SK-N-MC (cell line): ENCODE results near the gene ADCY5.

Source experiments
- DNase-seq: peaks from one replicate; pipeline ENCODE4 v3.0.0-alpha.2; 2011; ENCODE audit warnings: low read depth, low spot score
- H3K27ac ChIP-seq: fragments of 200-600 bp; sonication (generic); 2 replicates; pipeline ENCODE4 v1.5.1; 2016; ENCODE audit warnings: mixed run types
- H3K36me3 ChIP-seq: fragments of 200-600 bp; sonication (generic); 2 replicates; pipeline ENCODE4 v1.6.1; 2017; ENCODE audit warnings: antibody characterized with exemption, low read length, mixed read lengths; ENCODE audit not compliant: insufficient read depth
- H3K4me3 ChIP-seq: fragments of 200-600 bp; sonication (generic); 2 replicates; pipeline ENCODE4 v1.5.1; 2016
- H3K9ac ChIP-seq: fragments of 200-600 bp; sonication (generic); 2 replicates; pipeline ENCODE4 v1.8.0; 2017; ENCODE audit warnings: mixed run types, mixed read lengths; ENCODE audit not compliant: insufficient read length
- H3K9me3 ChIP-seq: fragments of 200-600 bp; sonication (generic); 2 replicates; pipeline ENCODE4 v1.6.1; 2017; ENCODE audit warnings: low read depth, mild to moderate bottlenecking, antibody characterized with exemption, low read length, moderate library complexity, mixed read lengths
- EZH2 ChIP-seq: fragments of 200-600 bp; sonication (generic); IDR thresholded peaks from one replicate; pipeline ENCODE4 v1.6.1; 2017; ENCODE audit warnings: antibody characterized with exemption
- FOXP2 ChIP-seq: optimal IDR thresholded peaks from 2 replicates; pipeline ENCODE3; 2011; ENCODE audit warnings: mild to moderate bottlenecking, moderate library complexity; ENCODE audit not compliant: insufficient read depth; ENCODE audit errors: extremely low read length, control extremely low read depth
- POLR2AphosphoS5 ChIP-seq: IDR thresholded peaks from 2 replicates; pipeline ENCODE4 v1.6.1; 2012; ENCODE audit warnings: mild to moderate bottlenecking, low read depth, low read length, borderline replicate concordance

ADCY5 gene

DNA sequence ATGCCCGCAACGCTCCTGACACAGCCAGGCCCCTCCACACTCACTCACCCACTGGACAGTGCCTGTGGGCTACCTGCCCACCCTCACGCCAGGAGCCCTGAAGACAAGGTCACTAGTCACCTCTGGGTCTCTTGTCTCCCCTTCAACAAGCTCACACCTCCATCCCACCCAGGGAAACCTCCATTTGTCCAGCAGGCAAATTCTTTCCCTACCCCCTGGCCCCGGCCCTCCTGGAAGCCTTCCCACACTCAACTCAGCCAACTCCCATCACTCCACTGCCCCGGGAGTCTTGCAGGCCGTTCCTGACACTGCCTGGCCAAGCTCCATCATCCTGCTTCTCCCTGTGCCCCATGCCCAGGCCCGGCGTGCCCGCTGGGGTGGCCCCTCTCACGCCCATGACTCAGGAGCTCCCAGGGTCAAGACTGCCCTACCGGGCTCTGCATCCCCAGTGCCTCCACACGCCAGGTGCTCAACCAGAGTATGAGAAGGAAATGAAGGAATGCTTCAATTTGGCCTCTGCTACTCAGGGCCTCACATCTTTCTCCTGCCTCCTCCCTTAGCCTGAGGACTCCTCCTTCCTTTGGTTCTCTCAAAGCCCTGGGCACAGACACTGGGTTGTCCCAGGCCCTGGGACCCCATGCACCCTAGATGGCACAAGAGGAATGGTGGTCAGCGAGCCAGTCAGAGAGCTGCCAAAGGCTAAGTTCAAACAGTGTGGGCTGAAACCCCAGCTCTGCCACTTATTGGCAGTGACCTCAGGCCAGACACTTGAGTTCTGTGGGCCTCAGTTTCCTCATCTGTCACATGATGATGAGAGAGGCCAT lies 158.6 kb downstream of the ADCY5 start:
- no peak for DNase-seq
- Histone ChIP-seq H3K27ac (no peak overlapping the region), H3K4me3 (no peak overlapping the region), H3K36me3 (no peaks in the 10 kb centered on the region; the same call in 1 of the 2 replicates), H3K9ac (no peak overlapping the region), H3K9me3 (no peaks in the 10 kb centered on the region; the same call in 1 of the 2 replicates)
- TF ChIP-seq POLR2AphosphoS5 (no peak), EZH2 (no peak), FOXP2 (no peak)

DNA sequence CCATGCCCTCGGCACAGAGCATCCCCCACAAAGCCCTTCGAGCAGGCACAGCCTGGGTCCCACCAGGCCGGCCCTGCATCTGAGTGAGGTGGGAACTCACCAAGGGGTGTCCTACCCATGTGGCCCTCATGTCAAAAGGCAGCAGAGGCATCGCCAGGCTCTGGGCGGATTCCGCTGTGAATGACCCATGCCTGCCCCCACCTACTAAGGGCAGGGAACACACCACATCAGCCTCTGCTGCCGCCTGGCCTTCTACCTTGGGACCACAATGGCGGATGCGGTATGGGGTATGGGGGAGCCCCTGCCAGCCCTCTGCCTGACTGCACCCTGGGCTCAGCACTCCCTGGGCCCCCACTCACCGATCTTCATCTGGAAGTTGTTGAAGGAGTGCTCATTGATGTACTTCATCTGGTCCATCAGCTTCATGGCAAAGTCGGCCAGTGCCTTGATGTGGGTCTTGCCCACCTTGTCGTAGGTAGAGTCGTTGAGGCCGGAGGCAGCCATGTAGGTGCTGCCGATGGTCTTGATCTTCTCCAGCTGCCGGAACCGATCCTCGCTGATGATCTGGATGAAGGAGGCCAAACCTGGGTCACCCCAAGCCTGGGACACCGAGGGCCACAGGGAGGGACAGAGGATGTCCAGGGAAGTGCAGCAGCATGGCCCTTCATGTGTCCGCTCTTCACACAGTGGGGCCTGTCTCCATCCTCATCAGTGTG lies 159.3 kb downstream of the ADCY5 start:
- H3K36me3 ChIP-seq = no peaks in the 10 kb centered on the region; the same call in 1 of the 2 replicates
- H3K4me3 ChIP-seq = no peak overlapping the region
- DNase-seq = no peak
- TF ChIP-seq POLR2AphosphoS5 = no peak
- TF ChIP-seq FOXP2 = no peak
- TF ChIP-seq EZH2 = no peak
- no peaks in the 10 kb centered on the region; the same call in 1 of the 2 replicates for H3K9me3 ChIP-seq
- no peak overlapping the region for H3K9ac ChIP-seq
- H3K27ac ChIP-seq = no peak overlapping the region

DNA sequence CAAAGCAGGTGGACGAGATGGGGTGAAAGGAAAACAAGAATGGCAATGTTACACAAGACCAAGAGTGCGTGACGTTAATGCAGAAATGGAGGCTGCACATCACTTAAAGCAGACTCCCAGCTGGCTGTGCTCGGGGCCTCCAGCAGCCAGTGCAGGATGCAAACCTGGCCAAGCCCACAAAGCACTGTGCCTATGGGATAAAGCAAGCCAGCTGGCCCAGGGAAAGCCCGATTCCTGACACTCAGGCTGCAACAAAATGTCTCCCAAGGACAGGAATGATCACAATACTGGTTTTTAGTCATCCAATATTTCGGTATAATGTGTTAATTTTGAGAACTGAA lies 161.0 kb downstream of the ADCY5 start:
- H3K9me3 ChIP-seq = no peaks in the 10 kb centered on the region
- no peaks in the 10 kb centered on the region; the same call in 1 of the 2 replicates for H3K36me3 ChIP-seq
- no peak for TF ChIP-seq EZH2
- TF ChIP-seq FOXP2 = no peak
- TF ChIP-seq POLR2AphosphoS5 = no peak
- no peak for DNase-seq
- H3K27ac ChIP-seq = no peak overlapping the region
- H3K9ac ChIP-seq = no peak overlapping the region
- H3K4me3 ChIP-seq = no peak overlapping the region

DNA sequence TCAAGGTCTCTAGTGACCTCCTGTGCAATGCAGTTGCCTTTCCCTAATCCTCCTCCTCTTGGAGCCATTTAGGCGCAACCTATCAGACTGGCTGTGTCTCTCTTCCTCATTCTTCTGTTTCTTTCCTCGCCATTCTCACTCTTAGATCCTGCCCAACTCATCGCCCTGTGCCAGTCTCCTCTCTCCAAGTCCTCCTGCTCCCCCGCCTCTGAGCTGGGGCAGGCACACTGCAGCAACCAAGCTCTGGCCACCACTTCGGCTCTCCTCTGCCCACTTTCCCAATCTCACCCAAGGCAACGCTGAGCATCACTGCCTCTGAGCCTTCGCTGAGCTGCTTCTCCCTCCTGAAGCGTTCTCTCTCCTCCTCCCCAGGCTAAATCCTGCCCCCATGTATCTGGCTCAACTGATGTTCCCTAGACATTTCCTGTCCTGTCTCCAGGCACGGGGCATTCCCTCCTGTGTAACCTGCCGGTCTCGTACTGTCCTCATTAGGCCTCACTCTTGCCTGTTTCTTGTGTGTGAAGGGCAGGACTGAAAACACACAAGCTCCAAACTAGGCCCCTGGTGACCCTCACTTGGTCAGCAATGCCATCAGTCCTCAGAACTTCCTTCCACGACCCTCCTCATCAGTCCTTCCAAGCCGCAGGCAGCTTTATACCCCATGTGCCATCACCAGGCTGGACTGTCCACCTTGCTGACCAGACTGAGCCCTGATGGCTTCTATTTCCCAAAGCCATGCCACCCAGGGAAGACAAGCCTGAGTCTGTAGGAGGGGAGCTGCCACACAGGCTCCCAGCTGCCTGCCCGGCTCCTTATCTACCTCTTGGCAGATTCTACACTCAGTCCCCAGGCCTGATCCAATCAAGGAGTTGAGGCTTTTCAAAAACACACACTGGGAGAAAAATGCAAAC lies 161.6 kb downstream of the ADCY5 start:
- TF ChIP-seq FOXP2 = no peak
- TF ChIP-seq POLR2AphosphoS5 = no peak
- no peak for TF ChIP-seq EZH2
- Histone ChIP-seq H3K4me3 (no peak overlapping the region), H3K27ac (no peak overlapping the region), H3K9me3 (no peaks in the 10 kb centered on the region), H3K9ac (no peak overlapping the region), H3K36me3 (no peaks in the 10 kb centered on the region; the same call in 1 of the 2 replicates)
- no peak for DNase-seq

DNA sequence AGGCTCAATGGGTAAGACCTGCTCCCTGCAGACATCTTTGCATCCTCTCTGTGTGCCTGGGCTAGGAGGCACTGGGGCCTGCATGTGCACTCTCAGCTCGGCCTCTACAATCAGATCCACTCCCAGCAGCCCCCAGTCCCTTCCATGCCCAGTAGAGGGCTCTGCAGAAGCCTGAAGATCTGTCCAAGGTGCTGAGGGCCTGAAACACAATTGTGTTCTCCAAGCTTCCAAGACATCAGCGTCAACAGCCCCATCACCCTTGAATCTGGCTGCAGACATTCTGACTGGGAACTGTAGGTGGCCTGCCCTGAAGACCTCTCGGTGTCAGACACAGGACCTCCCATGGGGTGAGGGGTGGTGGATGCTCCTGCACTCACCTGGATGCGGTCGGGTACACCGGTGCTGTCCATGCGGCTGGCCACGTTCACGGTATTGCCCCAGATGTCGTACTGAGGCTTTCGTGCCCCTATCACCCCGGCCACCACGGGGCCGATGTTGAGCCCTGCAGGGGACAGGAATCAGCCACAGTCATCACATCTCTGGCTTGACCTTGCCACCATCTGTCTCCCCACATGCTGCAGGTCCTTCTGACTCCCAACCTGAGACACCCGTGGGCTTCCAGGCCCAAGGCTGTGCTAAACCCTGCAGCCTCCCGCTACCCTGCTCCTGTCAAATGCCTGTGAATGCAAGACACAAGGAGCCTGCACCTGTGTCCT lies 162.4 kb downstream of the ADCY5 start:
- no peak overlapping the region for H3K9ac ChIP-seq
- H3K4me3 ChIP-seq = no peak overlapping the region
- no peak overlapping the region for H3K27ac ChIP-seq
- TF ChIP-seq EZH2 (no peak), FOXP2 (no peak), POLR2AphosphoS5 (no peak)
- H3K36me3 ChIP-seq = no peaks in the 10 kb centered on the region; the same call in 1 of the 2 replicates
- H3K9me3 ChIP-seq = no peaks in the 10 kb centered on the region
- no peak for DNase-seq

DNA sequence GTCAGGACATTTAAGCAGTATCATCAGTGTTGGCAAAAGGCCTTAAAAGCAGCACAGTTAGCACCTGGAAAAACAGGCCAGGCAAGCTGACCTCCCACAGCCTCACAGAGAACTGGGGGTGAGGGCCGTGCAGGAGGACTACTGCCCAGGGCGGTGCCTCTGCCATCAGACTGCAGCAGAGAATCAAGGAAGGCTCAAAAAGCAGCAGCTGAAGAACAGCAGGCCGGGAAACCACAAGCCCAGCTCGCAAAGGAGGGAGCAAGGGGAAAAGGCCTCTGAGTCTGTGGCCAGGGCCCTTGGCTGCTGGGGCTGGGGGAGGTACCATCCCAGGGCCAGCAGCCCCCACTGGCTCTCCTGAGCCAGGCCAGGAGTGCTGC lies 163.0 kb downstream of the ADCY5 start:
- TF ChIP-seq EZH2 = no peak
- no peak for TF ChIP-seq POLR2AphosphoS5
- TF ChIP-seq FOXP2 = no peak
- DNase-seq = no peak
- Histone ChIP-seq H3K9ac (no peak overlapping the region), H3K27ac (no peak overlapping the region), H3K4me3 (no peak overlapping the region), H3K36me3 (no peaks in the 10 kb centered on the region; the same call in 1 of the 2 replicates), H3K9me3 (no peaks in the 10 kb centered on the region)

DNA sequence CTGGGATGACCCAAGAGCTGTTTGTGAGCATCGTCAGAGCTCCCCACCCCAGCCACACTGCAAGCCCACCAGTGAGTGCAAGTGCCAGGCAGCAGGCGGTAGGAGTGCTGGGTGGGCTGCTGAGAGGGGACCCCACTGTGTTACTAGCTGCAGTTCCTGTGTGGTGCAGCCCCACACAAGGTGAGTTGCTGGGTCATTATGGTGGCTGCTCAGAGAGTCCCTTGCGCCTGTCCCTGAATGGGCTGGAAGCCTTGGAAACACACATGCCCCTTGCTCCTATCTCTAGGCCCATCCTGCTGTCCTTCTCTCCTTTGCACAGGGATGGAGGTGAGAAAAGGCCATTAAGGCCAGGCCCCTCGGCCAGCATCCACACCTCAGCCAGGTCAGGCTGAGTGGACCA lies 163.4 kb downstream of the ADCY5 start:
- Histone ChIP-seq H3K4me3 (no peak overlapping the region), H3K9ac (no peak overlapping the region), H3K36me3 (no peaks in the 10 kb centered on the region; the same call in 1 of the 2 replicates), H3K9me3 (no peaks in the 10 kb centered on the region), H3K27ac (no peak overlapping the region)
- TF ChIP-seq FOXP2 (no peak), POLR2AphosphoS5 (no peak), EZH2 (no peak)
- no peak for DNase-seq
